ENCODE results near the gene RTN4R.

Gene RTN4R

DNA sequence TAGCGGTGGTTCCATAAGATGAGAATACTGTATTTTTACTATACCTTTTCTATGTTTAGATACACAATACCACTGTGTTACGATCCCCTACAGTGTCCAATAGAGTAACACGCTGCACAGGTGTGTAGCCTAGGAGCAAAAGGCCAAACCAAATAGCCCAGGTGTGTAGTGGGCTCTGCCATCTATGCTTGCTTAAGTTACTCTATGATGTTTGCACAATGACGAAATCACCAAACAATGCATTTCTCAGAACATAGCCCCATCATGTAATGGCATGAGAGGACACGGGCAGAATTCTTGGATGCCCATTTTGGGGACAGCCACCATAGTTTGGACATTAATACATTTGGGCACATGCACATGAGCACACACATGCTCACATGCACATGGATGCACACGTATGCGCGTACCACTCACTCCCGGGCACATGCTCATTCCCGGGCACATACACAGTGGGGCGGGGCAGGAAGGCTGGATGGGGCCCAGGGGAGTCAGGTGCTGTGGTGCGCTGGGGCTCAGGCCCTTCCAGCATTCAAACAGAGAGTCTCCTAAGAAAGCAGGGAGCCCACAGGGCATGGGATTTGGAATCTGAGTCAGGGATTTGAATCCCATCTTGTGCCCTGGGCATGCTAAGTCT lies 51.1 kb downstream of the RTN4R start:
- H3K9ac ChIP-seq (ENCODE audit: low read length) = no peak overlapping the region
- H3K4me1 ChIP-seq (ENCODE audit: control insufficient read depth, insufficient read depth, low read length) = peaks cover under 1% of the 10 kb centered on the region
- no peaks in the 10 kb centered on the region for H3K36me3 ChIP-seq (ENCODE audit: control insufficient read depth, insufficient read depth, low read length)
- H3K4me3 ChIP-seq (ENCODE audit: low read length) = no peak overlapping the region
- H3K27ac ChIP-seq (ENCODE audit: low read depth, low read length) = no peak overlapping the region
- no peaks in the 10 kb centered on the region for H3K27me3 ChIP-seq (ENCODE audit: control insufficient read depth, insufficient read depth, low read length)

GRCh38 chr22:20215742-20216141 lies 52.4 kb downstream of the RTN4R start:
- H3K9ac ChIP-seq (ENCODE audit: low read length) = no peak overlapping the region
- H3K4me1 ChIP-seq (ENCODE audit: control insufficient read depth, insufficient read depth, low read length) = peaks cover 6% of the 10 kb centered on the region
- no peak overlapping the region for H3K27ac ChIP-seq (ENCODE audit: low read depth, low read length)
- H3K4me3 ChIP-seq (ENCODE audit: low read length) = no peak overlapping the region
- no peaks in the 10 kb centered on the region for H3K36me3 ChIP-seq (ENCODE audit: control insufficient read depth, insufficient read depth, low read length)
- no peaks in the 10 kb centered on the region for H3K27me3 ChIP-seq (ENCODE audit: control insufficient read depth, insufficient read depth, low read length)

DNA sequence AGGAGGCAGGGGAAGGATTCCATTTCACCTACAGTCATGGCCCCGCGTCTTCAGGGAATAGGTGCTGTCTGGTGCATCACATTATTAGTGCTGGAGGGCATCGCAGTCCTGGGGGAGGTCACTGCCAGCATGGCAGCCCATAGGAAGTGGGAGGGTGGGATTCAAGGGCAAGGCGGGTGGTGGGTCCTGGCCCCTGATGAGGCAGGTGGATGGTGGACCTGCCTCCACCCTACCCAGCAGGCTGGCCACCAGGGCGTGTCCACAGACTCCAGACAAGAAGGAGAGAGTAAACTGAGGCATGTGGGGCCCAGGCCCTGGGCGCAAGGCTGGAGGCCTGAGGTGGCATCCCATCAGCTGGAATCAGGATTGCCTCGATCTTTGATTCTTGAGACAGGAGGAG lies 53.3 kb downstream of the RTN4R start:
- Histone ChIP-seq H3K4me1 (ENCODE audit: control insufficient read depth, insufficient read depth, low read length) (peaks cover 6% of the 10 kb centered on the region), H3K36me3 (ENCODE audit: control insufficient read depth, insufficient read depth, low read length) (no peaks in the 10 kb centered on the region), H3K9ac (ENCODE audit: low read length) (no peak overlapping the region), H3K4me3 (ENCODE audit: low read length) (no peak overlapping the region), H3K27ac (ENCODE audit: low read depth, low read length) (no peak overlapping the region), H3K27me3 (ENCODE audit: control insufficient read depth, insufficient read depth, low read length) (no peaks in the 10 kb centered on the region)

GRCh38 chr22:20213833-20214708 lies 54.0 kb downstream of the RTN4R start:
- Histone ChIP-seq H3K27me3 (ENCODE audit: control insufficient read depth, insufficient read depth, low read length) (no peaks in the 10 kb centered on the region), H3K36me3 (ENCODE audit: control insufficient read depth, insufficient read depth, low read length) (no peaks in the 10 kb centered on the region), H3K4me3 (ENCODE audit: low read length) (no peak overlapping the region), H3K9ac (ENCODE audit: low read length) (no peak overlapping the region), H3K4me1 (ENCODE audit: control insufficient read depth, insufficient read depth, low read length) (peaks cover 6% of the 10 kb centered on the region), H3K27ac (ENCODE audit: low read depth, low read length) (no peak overlapping the region)

DNA sequence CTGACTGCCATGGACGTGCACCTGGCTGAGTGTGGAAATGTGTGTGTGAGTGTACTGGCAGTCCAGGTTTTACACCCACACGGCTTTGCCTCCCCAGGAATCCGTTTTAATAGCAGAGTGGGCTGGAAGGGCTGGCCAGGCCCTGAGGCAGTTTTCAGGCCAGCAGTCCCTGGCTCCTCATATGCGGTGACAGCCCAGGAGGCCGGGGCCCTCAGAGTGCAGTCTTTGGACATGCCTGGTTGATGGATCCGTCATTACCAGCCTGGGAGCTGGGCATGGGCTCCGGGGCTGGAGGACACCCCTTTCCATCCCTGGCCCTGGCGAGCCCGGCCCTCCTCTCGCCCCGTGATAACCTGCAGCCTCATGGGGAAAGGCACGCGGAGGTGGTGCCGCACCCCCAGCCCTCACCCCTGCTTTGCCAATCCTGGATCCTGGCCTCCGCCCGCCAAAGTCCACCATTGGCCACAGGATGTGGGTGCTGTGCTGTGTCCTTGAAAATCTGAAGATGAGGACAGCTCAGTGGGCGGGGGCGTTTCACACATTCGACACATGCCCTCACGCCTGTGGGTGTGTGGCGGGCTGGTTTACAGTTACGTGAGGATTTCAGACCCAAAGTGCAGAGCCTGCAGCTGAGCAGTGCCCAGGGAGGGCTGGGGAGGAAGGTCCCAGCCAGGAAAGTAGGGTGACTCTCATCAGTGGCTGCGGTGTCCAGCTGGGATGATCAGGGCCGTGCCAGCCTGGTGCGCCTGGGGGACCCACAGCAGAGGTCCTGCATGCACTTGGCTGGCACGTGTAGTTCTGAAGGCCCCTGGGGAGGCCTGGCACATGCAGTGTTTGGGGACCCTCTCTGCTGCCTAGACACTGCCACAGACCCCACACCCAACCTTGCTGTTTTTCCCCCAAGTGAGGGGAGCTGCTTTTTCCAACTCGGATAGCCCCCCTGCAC lies 55.1 kb downstream of the RTN4R start:
- Histone ChIP-seq H3K4me1 (ENCODE audit: control insufficient read depth, insufficient read depth, low read length) (peaks cover 6% of the 10 kb centered on the region), H3K9ac (ENCODE audit: low read length) (no peak overlapping the region), H3K27me3 (ENCODE audit: control insufficient read depth, insufficient read depth, low read length) (no peaks in the 10 kb centered on the region), H3K4me3 (ENCODE audit: low read length) (no peak overlapping the region), H3K27ac (ENCODE audit: low read depth, low read length) (no peak overlapping the region), H3K36me3 (ENCODE audit: control insufficient read depth, insufficient read depth, low read length) (no peaks in the 10 kb centered on the region)

- no peak overlapping the region for H3K9ac ChIP-seq (ENCODE audit: low read length)
- no peak overlapping the region for H3K27ac ChIP-seq (ENCODE audit: low read depth, low read length)
- H3K36me3 ChIP-seq (ENCODE audit: control insufficient read depth, insufficient read depth, low read length) = no peaks in the 10 kb centered on the region
- no peak overlapping the region for H3K4me3 ChIP-seq (ENCODE audit: low read length)
- peaks cover 6% of the 10 kb centered on the region for H3K4me1 ChIP-seq (ENCODE audit: control insufficient read depth, insufficient read depth, low read length)
- no peaks in the 10 kb centered on the region for H3K27me3 ChIP-seq (ENCODE audit: control insufficient read depth, insufficient read depth, low read length)
Observed at GRCh38 chr22:20211997-20212753, 55.9 kb downstream of the RTN4R start.

DNA sequence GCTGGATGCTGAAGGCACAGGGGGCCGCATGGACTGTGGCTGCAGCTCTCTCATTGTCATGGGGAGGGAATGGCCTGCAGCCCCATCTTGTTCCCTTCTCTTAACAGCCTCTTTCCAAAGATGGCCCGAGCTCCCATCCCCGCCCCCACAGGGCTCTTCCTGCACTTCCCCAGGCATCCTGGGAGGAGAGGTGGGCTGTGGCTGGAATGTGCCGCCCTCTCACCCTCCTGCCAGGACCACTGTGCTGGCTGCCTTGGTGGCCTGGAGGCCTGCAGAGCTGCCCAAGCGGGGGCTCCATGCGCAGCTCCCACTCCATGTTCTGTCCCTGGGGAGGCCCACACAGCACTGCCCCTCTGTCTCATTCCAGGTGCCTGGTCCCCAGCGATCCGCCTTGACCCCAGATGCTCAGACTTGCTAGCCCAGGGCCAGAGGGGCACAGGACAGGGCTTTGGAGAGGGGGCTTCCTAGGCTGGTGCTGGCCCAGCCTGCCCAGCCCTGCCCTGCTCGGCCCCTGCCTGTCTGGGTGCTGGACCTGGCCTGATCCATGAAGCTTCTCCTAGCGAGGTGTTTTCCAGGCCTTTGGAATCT lies 56.6 kb downstream of the RTN4R start:
- Histone ChIP-seq H3K9ac (ENCODE audit: low read length) (no peak overlapping the region), H3K36me3 (ENCODE audit: control insufficient read depth, insufficient read depth, low read length) (no peaks in the 10 kb centered on the region), H3K4me1 (ENCODE audit: control insufficient read depth, insufficient read depth, low read length) (peaks cover 6% of the 10 kb centered on the region), H3K27ac (ENCODE audit: low read depth, low read length) (no peak overlapping the region), H3K4me3 (ENCODE audit: low read length) (no peak overlapping the region), H3K27me3 (ENCODE audit: control insufficient read depth, insufficient read depth, low read length) (no peaks in the 10 kb centered on the region)

- Histone ChIP-seq H3K36me3 (ENCODE audit: control insufficient read depth, insufficient read depth, low read length) (no peaks in the 10 kb centered on the region), H3K4me3 (ENCODE audit: low read length) (no peak overlapping the region), H3K27me3 (ENCODE audit: control insufficient read depth, insufficient read depth, low read length) (no peaks in the 10 kb centered on the region), H3K4me1 (ENCODE audit: control insufficient read depth, insufficient read depth, low read length) (peaks cover 6% of the 10 kb centered on the region), H3K27ac (ENCODE audit: low read depth, low read length) (no peak overlapping the region), H3K9ac (ENCODE audit: low read length) (no peak overlapping the region)
Observed at GRCh38 chr22:20210473-20211059, 57.6 kb downstream of the RTN4R start.

GRCh38 chr22:20209761-20210250 lies 58.3 kb downstream of the RTN4R start:
- Histone ChIP-seq H3K4me1 (ENCODE audit: control insufficient read depth, insufficient read depth, low read length) (peaks cover 6% of the 10 kb centered on the region), H3K36me3 (ENCODE audit: control insufficient read depth, insufficient read depth, low read length) (no peaks in the 10 kb centered on the region), H3K9ac (ENCODE audit: low read length) (no peak overlapping the region), H3K4me3 (ENCODE audit: low read length) (no peak overlapping the region), H3K27me3 (ENCODE audit: control insufficient read depth, insufficient read depth, low read length) (no peaks in the 10 kb centered on the region), H3K27ac (ENCODE audit: low read depth, low read length) (no peak overlapping the region)

DNA sequence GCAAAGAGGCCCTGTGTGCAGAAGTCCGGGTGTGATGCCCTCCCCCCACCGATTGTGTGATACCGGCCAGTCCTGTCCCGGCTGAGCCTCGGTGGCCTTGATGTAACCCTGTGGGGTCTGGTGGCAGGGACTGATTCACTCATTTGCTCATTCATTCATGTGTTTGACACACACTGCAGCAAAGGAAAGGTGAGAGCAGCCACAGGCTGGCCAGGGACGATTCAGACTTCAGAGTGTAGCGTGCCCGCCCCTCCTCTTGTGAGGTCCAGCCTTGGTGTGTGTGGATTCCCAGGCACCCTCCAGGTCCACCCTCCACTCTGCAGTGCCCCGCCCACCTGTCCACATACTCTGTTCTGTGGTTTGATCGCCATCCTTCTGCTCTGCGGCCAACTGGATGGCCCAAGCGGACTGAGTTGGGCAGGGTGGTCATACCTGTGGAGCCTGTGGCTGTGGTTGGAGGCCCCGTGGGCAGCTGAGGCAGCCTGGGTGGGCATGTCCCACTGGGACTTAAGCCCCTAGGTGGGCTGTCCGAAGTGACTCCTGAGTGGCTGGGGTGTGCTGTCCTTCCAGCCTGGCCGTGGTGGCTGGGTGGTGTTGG lies 59.3 kb downstream of the RTN4R start:
- Histone ChIP-seq H3K4me3 (ENCODE audit: low read length) (no peak overlapping the region), H3K36me3 (ENCODE audit: control insufficient read depth, insufficient read depth, low read length) (no peaks in the 10 kb centered on the region), H3K9ac (ENCODE audit: low read length) (no peak overlapping the region), H3K27ac (ENCODE audit: low read depth, low read length) (no peak overlapping the region), H3K4me1 (ENCODE audit: control insufficient read depth, insufficient read depth, low read length) (peaks cover 6% of the 10 kb centered on the region), H3K27me3 (ENCODE audit: control insufficient read depth, insufficient read depth, low read length) (no peaks in the 10 kb centered on the region)

Measured in rectal smooth muscle tissue (tissue), 1 donor.